Measurements from ENCODE around the gene ITLN2.

DNA sequence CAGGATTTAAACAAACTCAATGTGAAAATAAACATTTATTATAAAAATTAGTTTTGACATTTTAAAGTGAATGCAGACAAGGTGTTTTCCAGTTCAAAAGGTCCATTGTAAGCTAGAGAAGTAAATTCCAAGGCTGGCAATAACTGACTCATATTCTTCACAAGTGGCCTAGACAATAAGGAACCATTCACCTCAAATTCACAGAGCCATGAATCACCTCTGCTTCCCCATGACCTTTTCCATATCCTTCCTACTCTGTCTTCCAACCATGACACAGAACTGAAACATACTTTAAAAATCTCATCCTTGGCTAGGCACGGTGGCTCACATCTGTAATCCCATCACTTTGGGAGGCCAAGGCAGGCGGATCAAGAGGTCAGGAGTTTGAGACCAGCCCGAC, 41.6 kb upstream of the ITLN2 start:
- TF ChIP-seq, protein P1, sequence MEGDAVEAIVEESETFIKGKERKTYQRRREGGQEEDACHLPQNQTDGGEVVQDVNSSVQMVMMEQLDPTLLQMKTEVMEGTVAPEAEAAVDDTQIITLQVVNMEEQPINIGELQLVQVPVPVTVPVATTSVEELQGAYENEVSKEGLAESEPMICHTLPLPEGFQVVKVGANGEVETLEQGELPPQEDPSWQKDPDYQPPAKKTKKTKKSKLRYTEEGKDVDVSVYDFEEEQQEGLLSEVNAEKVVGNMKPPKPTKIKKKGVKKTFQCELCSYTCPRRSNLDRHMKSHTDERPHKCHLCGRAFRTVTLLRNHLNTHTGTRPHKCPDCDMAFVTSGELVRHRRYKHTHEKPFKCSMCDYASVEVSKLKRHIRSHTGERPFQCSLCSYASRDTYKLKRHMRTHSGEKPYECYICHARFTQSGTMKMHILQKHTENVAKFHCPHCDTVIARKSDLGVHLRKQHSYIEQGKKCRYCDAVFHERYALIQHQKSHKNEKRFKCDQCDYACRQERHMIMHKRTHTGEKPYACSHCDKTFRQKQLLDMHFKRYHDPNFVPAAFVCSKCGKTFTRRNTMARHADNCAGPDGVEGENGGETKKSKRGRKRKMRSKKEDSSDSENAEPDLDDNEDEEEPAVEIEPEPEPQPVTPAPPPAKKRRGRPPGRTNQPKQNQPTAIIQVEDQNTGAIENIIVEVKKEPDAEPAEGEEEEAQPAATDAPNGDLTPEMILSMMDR (IDR thresholded peaks at IDR 0.05) = no peak
- no peak for TF ChIP-seq POLR2A (IDR thresholded peaks at IDR 0.05)
- TF ChIP-seq EP300 (IDR thresholded peaks at IDR 0.05) = no peak
